Colonic mucosa (tissue), 4 donors: ENCODE measurements around the gene PTGES2. TPM values are rescaled to one million over a fixed set of nuclear protein-coding genes. Genes with fewer than 3 reads are reported as not detected.

Experiments
- DNase-seq: peaks from one replicate; pipeline ENCODE4 v3.0.0-alpha.2; 2020
- H3K27ac ChIP-seq: fragments of 200-600 bp; one replicate; pipeline ENCODE4 v1.8.0; 2021
- H3K27me3 ChIP-seq: fragments of 200-600 bp; one replicate; pipeline ENCODE4 v1.8.0; 2021
- H3K36me3 ChIP-seq: fragments of 200-600 bp; one replicate; pipeline ENCODE4 v1.8.0; 2021
- H3K4me1 ChIP-seq: fragments of 200-600 bp; one replicate; pipeline ENCODE4 v1.8.0; 2021; ENCODE audit warnings: mild to moderate bottlenecking
- H3K4me3 ChIP-seq: fragments of 200-600 bp; one replicate; pipeline ENCODE4 v1.8.0; 2021
- H3K9ac ChIP-seq, 2 donors: one replicate each; pipeline ENCODE4 v1.7.0; 2013; ENCODE audit warnings: control low read depth in 2 of 2, low read depth in 2 of 2, low read length in 2 of 2
- H3K9me3 ChIP-seq: fragments of 200-600 bp; one replicate; pipeline ENCODE4 v1.8.0; 2021
- intact Hi-C: fragments of 100-400 bp; cut with DNase I; formaldehyde crosslinking; loops from one replicate; pipeline ENCODE4 v1.14.1; 2022
- total RNA-seq, 2 donors: library from RNA; stranded (reverse); fragmentation: NEBNext Ultra II Directional in 1 of 2; extraction: Animal tissue kit (Norgen Biotek cat#: 25700) in 1 of 2; gene quantifications; one replicate each; pipeline ENCODE4 v1.2.1, GENCODE V29; 2021
- TF ChIP-seq, protein P1 (sequence below): fragments of 200-600 bp; IDR thresholded peaks from one replicate; pipeline ENCODE4 v1.8.0; 2022; ENCODE audit warnings: antibody characterized with exemption, mild to moderate bottlenecking
- donor health status: healthy.
- donor health status: DM: no; HTN: no; CAD: no.
- donor health status: DM: no; HTN: no; CAD: no.

Gene PTGES2
- total RNA-seq, 2 donors from 2014 or later, result 93.7 to 142 TPM

- no peak for DNase-seq
- no peaks in the 10 kb centered on the region for H3K9me3 ChIP-seq
- no peaks in the 10 kb centered on the region for H3K27me3 ChIP-seq
- H3K4me1 ChIP-seq, result peaks cover 23% of the 10 kb centered on the region
- H3K27ac ChIP-seq, result peak overlapping the region; percentile 87
- peaks cover 9% of the 10 kb centered on the region for H3K36me3 ChIP-seq
- TF ChIP-seq, protein P1, sequence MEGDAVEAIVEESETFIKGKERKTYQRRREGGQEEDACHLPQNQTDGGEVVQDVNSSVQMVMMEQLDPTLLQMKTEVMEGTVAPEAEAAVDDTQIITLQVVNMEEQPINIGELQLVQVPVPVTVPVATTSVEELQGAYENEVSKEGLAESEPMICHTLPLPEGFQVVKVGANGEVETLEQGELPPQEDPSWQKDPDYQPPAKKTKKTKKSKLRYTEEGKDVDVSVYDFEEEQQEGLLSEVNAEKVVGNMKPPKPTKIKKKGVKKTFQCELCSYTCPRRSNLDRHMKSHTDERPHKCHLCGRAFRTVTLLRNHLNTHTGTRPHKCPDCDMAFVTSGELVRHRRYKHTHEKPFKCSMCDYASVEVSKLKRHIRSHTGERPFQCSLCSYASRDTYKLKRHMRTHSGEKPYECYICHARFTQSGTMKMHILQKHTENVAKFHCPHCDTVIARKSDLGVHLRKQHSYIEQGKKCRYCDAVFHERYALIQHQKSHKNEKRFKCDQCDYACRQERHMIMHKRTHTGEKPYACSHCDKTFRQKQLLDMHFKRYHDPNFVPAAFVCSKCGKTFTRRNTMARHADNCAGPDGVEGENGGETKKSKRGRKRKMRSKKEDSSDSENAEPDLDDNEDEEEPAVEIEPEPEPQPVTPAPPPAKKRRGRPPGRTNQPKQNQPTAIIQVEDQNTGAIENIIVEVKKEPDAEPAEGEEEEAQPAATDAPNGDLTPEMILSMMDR, result no peak
- no peak overlapping the region for H3K4me3 ChIP-seq
- intact Hi-C loops, result no loop called here
- peak overlapping the region in 1 of 2 donors; percentile 98 for H3K9ac ChIP-seq
These were observed 27.5 kb downstream of the PTGES2 start for GRCh38 chr9:128099932-128100491.

- TF ChIP-seq, protein P1, result no peak
- no peaks in the 10 kb centered on the region for H3K27me3 ChIP-seq
- H3K4me3 ChIP-seq, result peak overlapping the region; percentile 40
- peaks cover 9% of the 10 kb centered on the region for H3K36me3 ChIP-seq
- no peak for DNase-seq
- intact Hi-C loops, result no loop called here
- peaks cover 21% of the 10 kb centered on the region for H3K4me1 ChIP-seq
- peak overlapping the region; percentile 87 for H3K27ac ChIP-seq
- no peaks in the 10 kb centered on the region for H3K9me3 ChIP-seq
- peak overlapping the region; percentile 80 to 98 for H3K9ac ChIP-seq
These were observed 28.1 kb downstream of the PTGES2 start for GRCh38 chr9:128099231-128099931.

GRCh38 chr9:128098297-128099230, 29.0 kb downstream of the PTGES2 start:
- Histone ChIP-seq H3K9ac (peak overlapping the region; percentile 80 to 98), H3K4me3 (peak overlapping the region; percentile 40), H3K9me3 (no peaks in the 10 kb centered on the region), H3K27ac (peak overlapping the region; percentile 87), H3K4me1 (peaks cover 13% of the 10 kb centered on the region), H3K36me3 (peaks cover 9% of the 10 kb centered on the region), H3K27me3 (no peaks in the 10 kb centered on the region)
- intact Hi-C loops, result no loop called here
- DNase-seq, result peak; percentile 96
- TF ChIP-seq, protein P1, result no peak

- Histone ChIP-seq H3K9me3 (no peaks in the 10 kb centered on the region), H3K36me3 (peaks cover 9% of the 10 kb centered on the region), H3K4me1 (peaks cover 10% of the 10 kb centered on the region), H3K27ac (peak overlapping the region; percentile 87), H3K4me3 (no peak overlapping the region), H3K27me3 (no peaks in the 10 kb centered on the region), H3K9ac (peak overlapping the region; percentile 80 to 98)
- intact Hi-C loops, result no loop called here
- DNase-seq, result no peak
- TF ChIP-seq, protein P1, result no peak
These were observed 29.8 kb downstream of the PTGES2 start for GRCh38 chr9:128097543-128098296.
